UCSD-AML1 (cell line): ENCODE measurements around the gene NKD2.

Source experiments
- DNase-seq: peaks from one replicate; lab custom pipeline; 2025; ENCODE audit not compliant: unreplicated experiment; lab: John Stamatoyannopoulos, UW

NKD2 gene

DNA sequence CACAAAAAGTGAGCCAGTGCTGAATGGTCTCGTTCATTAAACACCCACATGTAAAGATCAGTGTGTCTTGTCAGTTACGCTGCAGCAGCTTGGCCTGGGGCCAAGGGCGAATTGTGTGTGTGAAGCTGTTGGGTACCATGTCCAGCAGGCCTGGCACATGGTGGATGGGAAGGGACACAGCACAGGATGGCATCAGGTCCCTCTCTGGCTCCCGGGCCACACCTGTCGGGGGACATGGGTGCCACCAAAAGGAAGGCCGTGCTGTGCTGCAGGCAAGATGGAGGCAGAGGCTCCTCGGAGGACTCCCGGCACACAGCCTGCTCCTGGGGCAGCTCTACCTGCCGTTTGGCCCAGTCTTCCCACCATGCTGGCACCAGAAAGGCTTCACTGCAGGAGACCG lies 32.0 kb downstream of the NKD2 start:
- no peak for DNase-seq

DNA sequence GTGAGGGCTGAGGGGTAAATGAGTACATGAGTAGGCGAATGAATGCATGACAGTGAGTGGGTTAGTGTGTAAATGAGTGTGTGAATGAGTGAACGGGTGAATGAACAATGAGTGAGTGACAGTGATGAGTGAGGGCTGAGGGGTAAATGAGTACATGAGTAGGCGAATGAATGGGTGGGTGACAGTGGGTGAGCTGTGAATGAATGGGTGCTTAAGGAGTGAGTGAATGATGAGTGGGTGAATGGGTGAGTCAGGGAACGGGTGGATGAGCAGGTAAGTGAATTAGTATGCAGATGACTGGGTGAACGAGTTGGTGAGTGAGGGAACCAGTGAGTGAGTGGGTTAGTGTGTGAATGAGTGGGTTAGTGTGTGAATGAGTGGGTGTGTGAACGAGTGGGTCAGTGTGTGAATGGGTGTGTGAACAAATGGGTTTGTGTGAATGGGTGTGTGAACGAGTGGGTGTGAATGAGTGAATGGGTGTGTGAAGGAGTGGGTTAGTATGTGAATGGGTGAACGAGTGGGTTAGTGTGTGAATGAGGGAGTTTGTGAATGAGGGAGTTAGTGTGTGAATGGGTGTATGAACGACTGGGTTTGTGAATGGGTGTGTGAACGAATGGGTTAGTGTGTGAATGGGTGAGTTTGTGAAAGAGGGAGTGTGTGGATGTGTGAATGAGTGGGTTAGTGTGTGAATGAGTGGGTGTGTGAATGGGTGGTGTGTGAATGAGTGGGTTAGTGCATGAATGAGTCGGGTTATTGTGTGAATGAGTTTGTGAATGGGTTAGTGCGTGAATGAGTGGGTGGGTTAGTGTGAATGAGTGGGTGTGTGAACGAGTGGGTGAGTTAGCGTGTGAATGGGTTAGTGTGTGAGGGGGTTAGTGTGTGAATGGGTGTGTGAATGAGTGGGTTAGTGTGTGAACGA lies 32.9 kb downstream of the NKD2 start:
- DNase-seq = no peak

GRCh38 chr5:1042626-1043025 lies 34.0 kb downstream of the NKD2 start:
- DNase-seq = no peak

DNA sequence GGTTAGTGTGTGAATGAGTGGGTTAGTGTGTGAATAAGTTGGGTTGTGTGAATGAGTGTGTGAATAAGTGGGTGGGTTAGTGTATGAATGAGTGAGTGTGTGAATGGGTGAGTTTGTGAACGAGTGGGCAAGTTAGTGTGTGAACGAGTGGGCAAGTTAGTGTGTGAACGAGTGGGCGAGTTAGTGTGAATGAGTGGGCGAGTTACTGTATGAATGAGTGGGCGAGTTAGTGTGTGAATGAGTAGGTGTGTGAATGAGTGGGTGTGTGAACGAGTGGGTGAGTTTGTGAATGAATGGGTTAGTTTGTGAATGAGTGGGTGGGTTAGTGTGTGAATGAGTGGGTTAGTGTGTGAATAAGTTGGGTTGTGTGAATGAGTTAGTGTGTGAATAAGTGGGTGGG lies 34.7 kb downstream of the NKD2 start:
- no peak for DNase-seq

- no peak for DNase-seq
Observed at GRCh38 chr5:1044117-1044516, 35.5 kb downstream of the NKD2 start.

DNA sequence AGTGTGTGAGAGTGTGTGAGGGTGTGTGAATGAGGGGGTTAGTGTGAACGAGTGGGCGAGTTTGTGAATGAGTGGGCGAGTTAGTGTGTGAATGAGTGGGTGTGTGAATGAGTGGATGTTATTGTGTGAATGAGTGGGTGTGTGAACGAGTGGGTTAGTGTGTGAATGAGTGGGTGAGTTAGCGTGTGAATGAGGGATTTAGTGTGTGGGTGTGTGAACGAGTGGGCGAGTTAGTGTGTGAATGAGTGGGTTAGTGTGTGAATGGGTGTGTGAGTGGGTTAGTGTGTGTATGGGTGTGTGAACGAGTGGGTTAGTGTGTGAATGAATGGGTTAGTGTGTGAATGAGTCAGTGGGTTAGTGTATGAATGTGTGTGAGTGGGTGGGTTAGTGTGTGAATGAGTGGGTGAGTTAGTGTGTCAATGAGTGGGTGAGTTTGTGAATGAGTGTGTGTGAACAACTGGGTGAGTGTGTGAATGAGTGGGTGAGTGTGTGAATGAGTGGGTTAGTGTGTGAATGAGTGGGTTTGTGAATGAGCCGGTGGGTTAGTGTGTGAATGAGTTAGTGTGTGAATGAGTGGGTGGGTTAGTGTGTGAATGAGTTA lies 37.5 kb downstream of the NKD2 start:
- no peak for DNase-seq

DNA sequence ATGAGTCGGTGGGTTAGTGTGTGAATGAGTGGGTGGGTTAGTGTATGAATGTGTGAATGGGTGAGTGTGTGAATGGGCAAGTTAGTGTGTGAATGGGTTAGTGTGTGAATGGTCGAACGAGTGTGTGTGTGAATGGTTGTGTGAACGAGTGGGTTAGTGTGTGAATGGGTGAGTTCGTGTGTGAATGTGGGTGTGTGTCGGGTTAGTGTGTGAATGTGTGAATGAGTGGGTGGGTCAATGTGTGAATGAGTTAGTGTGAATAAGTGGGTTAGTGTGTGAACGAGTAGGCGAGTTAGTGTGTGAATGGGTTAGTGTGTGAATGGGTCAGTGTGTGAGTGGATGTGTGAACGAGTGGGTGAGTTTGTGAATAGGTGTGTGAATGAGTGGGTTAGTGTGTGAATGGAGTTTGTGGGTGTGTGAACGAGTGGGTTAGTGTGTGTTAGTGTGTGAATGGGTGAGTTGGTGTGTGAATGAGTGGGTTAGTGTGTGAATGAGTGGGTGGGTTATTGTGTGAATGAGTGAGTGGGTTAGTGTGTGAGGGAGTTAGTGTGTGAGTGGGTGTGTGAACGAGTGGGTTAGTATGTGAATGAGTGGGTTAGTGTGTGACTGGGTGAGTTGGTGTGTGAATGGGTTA lies 38.8 kb downstream of the NKD2 start:
- no peak for DNase-seq

DNA sequence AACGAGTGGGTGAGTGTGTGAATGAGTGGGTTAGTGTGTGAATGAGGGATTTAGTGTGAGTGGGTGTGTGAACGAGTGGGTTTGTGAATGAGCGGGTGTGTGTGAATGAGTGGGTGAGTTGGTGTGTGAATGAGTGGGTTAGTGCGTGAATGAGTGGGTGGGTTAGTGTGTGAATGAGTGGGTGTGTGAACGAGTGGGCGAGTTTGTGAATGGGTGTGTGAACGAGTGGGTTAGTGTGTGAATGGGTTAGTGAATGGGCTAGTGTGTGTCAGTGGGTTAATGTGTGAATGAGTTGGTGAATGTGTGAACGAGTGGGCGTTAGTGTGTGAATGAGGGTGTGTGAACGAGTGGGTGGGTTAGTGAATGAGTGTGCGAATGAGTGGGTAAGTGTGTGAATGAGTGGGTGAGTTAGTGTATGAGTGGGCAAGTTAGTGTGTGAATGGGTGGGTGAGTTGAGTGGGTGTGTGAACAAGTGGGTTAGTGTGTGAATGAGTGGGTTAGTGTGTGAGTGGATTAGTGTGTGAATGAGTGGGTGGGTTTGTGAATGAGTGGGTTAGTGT lies 39.6 kb downstream of the NKD2 start:
- DNase-seq = no peak

GRCh38 chr5:1048861-1049838 lies 40.5 kb downstream of the NKD2 start:
- DNase-seq = no peak

DNA sequence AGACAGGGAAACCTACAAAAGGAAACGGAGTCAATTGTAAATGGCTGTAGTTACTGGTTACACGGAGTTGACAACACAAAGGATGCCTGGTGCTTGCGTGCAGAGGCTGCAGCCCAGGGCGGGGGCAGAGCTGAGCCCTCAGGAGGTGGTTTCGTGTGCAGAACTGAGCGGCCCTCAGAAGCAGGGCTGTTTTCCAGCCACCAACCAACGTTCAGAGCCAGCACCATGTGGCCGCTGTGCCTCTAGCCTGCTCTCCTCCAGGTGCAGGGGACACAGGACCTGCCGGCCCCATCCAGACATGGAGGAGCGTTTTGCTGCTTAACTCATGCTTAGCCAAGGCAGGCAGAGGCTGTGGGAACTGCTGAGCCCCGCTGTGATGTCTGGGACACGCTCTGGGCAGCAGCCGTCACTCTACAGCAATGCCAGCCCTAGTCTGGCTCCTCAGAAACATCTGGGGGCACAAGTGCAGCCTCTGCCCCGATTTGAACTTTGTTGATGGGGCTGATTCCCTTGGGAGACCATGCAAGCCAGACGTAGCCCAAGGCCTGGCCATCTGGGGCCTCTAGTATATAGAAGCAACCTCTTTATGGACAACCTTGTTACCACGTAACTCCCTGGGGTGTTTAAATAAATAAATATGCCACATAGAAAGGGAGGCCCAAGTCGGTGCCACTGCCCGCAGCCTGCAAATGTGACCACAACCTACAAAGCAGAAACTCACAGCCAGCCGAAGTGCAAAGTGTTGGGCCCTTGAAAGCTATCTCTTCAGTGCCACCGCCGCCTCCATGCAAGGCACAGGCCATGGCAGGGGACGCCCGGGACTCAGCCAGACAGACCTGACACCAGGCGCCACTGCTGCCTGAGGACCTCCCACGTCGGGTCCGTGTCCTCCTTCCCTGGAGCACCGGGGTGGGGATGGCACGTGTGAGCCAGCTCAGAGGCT lies 42.1 kb downstream of the NKD2 start:
- no peak for DNase-seq

GRCh38 chr5:1051366-1051720 lies 42.7 kb downstream of the NKD2 start:
- DNase-seq = no peak

GRCh38 chr5:1052076-1052475 lies 43.5 kb downstream of the NKD2 start:
- DNase-seq = no peak

GRCh38 chr5:1052641-1053390 lies 44.2 kb downstream of the NKD2 start:
- no peak for DNase-seq

GRCh38 chr5:1053391-1054017 lies 44.9 kb downstream of the NKD2 start:
- DNase-seq = no peak

DNA sequence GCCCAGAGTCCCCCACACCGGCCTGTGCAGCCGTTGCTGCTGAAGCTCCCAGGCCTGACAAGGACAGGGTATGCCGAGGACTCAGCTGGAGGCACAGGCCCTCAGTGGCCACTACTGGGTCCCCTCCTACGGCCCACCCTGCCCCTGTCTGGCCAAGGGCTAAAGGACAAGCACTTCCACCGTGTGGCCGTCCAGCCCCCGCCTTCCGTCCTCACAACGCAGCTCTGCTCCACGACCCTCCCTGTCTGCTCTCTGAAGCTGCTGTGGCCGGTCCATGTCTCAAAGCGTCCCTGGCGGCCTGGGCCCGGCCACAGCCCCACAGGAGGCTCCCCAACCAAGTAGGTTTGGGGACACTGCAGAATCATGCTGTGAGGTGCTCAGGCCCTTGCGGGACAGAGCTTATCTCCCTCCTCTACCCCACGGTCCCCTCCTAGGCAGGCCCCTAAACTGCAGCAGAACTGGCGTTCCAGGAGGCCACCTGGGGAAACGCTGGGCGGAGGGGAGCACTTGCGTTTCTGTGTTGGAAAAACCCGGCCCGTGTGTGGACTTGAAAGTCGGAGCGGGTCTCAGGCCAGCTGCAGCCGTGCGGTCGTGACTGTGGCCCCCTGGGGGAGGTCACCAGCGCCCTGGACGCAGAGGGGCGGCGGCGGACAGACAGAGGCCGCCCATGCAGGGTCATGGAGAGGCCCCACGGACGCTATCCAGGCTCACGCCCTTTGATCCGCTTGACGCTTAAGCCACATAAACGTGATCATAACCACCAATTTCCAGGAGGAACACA lies 45.6 kb downstream of the NKD2 start:
- no peak for DNase-seq

GRCh38 chr5:1054799-1055775 lies 46.5 kb downstream of the NKD2 start:
- no peak for DNase-seq
